HG02678 (cell line): ENCODE results near the gene MCF2L.
A peak's percentile ranks its signal among the peaks of the same experiment; 100 is the strongest.
"Not testable (repeated sequence)": the region's sequence is repeated elsewhere in the genome, so short reads cannot be mapped to it uniquely, and the experiment has no call there.

Experiments
- ATAC-seq: cut with Tn5 transposase; IDR thresholded peaks from one replicate; pipeline ENCODE4 v1.9.1; 2021; ENCODE audit warnings: mild to moderate bottlenecking, moderate library complexity; ENCODE audit not compliant: unreplicated experiment

MCF2L gene

GRCh38 chr13:112968910-112969691, at the start of gene MCF2L:
Gene MCF2L (plus strand): TSS chr13:112969214. CDS start chr13:112969380, 166 bp downstream.
- no peak for ATAC-seq

- no peak for ATAC-seq
Measured at GRCh38 chr13:112923962-112924361, 45.1 kb upstream of the MCF2L start.

- ATAC-seq = no peak
Measured at GRCh38 chr13:112924365-112924764, 44.6 kb upstream of the MCF2L start.

GRCh38 chr13:112926003-112926402, 43.0 kb upstream of the MCF2L start:
- ATAC-seq = no peak

GRCh38 chr13:112926993-112927392, 42.0 kb upstream of the MCF2L start:
- no peak for ATAC-seq

GRCh38 chr13:112928020-112928971, 40.7 kb upstream of the MCF2L start:
- no peak for ATAC-seq

- ATAC-seq = no peak
Measured at GRCh38 chr13:112928972-112929782, 39.8 kb upstream of the MCF2L start.

GRCh38 chr13:112929783-112930055, 39.3 kb upstream of the MCF2L start:
- ATAC-seq = no peak

- no peak for ATAC-seq
Measured at GRCh38 chr13:112930192-112930591, 38.8 kb upstream of the MCF2L start.

GRCh38 chr13:112931028-112931934, 37.7 kb upstream of the MCF2L start:
- no peak for ATAC-seq

GRCh38 chr13:112932971-112933370, 36.0 kb upstream of the MCF2L start:
- no peak for ATAC-seq

- ATAC-seq = no peak
Measured at GRCh38 chr13:112933649-112934048, 35.4 kb upstream of the MCF2L start.

- ATAC-seq = no peak
Measured at GRCh38 chr13:112934078-112934477, 34.9 kb upstream of the MCF2L start.

GRCh38 chr13:112938680-112939079, 30.3 kb upstream of the MCF2L start:
- ATAC-seq = no peak

- no peak for ATAC-seq
Measured at GRCh38 chr13:112940236-112940635, 28.8 kb upstream of the MCF2L start.

- ATAC-seq = no peak
Measured at GRCh38 chr13:112941349-112941748, 27.7 kb upstream of the MCF2L start.

- ATAC-seq = not testable (repeated sequence)
Measured at GRCh38 chr13:112941765-112942164, 27.2 kb upstream of the MCF2L start.

GRCh38 chr13:112942689-112943308, 26.2 kb upstream of the MCF2L start:
- ATAC-seq = peak; percentile 92

- ATAC-seq = peak; percentile 38
Measured at GRCh38 chr13:112943309-112944125, 25.5 kb upstream of the MCF2L start.
